ENCODE measurements around the gene PBRM1. TPM values are rescaled to one million over a fixed set of nuclear protein-coding genes. Genes with fewer than 3 reads are reported as not detected.

PBRM1 gene
- total RNA-seq, 1 experiment from 2014 or later = 42.8 TPM

DNA sequence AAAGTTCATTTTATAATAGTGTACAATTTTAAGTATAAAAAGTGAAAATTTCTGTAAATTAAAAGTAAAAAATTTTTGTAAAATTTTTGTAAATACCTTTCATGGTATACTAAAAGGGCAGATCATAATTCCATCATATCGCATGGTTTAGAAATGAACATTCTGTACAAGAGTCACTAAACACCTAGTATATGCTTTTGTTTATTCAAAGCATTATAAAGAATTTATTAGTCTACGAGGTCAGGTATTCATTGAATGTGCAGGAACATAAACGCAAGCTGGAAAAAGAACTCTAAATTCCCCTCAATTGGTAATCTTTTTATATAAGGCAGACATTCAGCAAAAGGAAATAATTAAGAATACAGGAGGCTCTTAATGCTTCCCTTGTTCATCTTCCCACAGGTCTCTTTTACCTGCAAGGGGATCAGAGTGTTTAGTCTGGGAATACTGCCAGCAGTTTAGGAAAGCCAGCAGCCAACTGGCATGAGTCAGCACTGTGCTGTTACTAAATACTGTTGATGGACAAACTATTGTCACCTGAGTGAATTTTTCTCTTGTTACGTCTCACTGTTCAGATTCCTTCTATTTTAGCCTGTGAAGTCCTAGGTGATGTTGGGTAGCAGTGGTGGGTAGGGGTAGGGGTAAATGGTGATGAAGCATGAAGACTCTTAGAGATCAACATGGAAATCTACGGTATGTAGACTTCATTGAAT lies 79.2 kb downstream of the PBRM1 start:
- TF ChIP-seq, protein P1, sequence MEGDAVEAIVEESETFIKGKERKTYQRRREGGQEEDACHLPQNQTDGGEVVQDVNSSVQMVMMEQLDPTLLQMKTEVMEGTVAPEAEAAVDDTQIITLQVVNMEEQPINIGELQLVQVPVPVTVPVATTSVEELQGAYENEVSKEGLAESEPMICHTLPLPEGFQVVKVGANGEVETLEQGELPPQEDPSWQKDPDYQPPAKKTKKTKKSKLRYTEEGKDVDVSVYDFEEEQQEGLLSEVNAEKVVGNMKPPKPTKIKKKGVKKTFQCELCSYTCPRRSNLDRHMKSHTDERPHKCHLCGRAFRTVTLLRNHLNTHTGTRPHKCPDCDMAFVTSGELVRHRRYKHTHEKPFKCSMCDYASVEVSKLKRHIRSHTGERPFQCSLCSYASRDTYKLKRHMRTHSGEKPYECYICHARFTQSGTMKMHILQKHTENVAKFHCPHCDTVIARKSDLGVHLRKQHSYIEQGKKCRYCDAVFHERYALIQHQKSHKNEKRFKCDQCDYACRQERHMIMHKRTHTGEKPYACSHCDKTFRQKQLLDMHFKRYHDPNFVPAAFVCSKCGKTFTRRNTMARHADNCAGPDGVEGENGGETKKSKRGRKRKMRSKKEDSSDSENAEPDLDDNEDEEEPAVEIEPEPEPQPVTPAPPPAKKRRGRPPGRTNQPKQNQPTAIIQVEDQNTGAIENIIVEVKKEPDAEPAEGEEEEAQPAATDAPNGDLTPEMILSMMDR (conservative IDR thresholded peaks at IDR 0.05) = no peak
- no peak for TF ChIP-seq EZH2 (IDR thresholded peaks at IDR 0.05; ENCODE audit: low read depth)
- Histone ChIP-seq H2AFZ (no peak overlapping the region), H3K4me3 (no peak overlapping the region), H3F3A (ENCODE audit: insufficient read depth, low read depth) (peaks cover 23% of the 10 kb centered on the region), H3K27ac (peak overlapping the region; percentile 67), H3K36me3 (ENCODE audit: low read depth) (peaks cover 14% of the 10 kb centered on the region), H3K4me2 (peak overlapping the region; percentile 69), H4K20me1 (ENCODE audit: insufficient read depth) (no peaks in the 10 kb centered on the region), H3K27me3 (ENCODE audit: insufficient read depth, low read depth) (no peaks in the 10 kb centered on the region), H3K79me2 (ENCODE audit: low read depth) (peaks cover 12% of the 10 kb centered on the region; the same call in 1 of the 2 replicates), H3K9me2 (ENCODE audit: insufficient read depth) (no peaks in the 10 kb centered on the region), H3K9me3 (ENCODE audit: insufficient read depth, low read depth) (no peaks in the 10 kb centered on the region), H3K4me1 (replicated peaks; ENCODE audit: insufficient read depth) (peaks cover 19% of the 10 kb centered on the region)
- DNase-seq = peak; percentile 72 to 91
- intact Hi-C loops (cut with micrococcal nuclease; ENCODE audit: unreplicated experiment) = loop anchor here (5.0 kb wide), 1 partner anchor 39 kb away; no protein-coding TSS in a partner anchor
- POLR2A ChIA-PET (ENCODE audit: unreplicated experiment) = no interaction called here
- CTCF ChIA-PET = no interaction called here
- BruUV-seq (replicated peaks) = no TSS peak

DNA sequence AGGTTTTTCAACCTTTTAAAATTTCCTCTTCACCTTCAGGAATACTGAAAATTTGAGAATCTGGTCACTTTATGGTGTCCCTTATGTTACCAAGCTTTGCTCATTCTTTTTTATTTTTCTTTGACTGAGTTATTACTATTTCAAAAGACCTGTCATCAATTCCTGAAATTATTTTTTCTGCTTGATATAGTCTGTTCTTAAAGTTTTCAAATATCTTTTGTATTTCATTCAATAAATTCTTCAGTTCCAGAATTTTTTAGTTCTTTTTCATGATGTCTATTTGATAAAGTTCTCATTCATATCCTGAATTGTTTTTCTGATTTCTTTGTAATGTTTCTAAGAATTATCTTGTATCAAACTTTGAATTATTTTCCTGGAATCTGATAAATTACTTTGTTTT lies 85.5 kb downstream of the PBRM1 start:
- TF ChIP-seq EZH2 (IDR thresholded peaks at IDR 0.05; ENCODE audit: low read depth) = no peak
- TF ChIP-seq, protein P1 (conservative IDR thresholded peaks at IDR 0.05) = no peak
- Histone ChIP-seq H3F3A (ENCODE audit: insufficient read depth, low read depth) (peaks cover 2% of the 10 kb centered on the region; the same call in 1 of the 2 replicates), H3K4me1 (replicated peaks; ENCODE audit: insufficient read depth) (no peaks in the 10 kb centered on the region), H3K9me2 (ENCODE audit: insufficient read depth) (no peaks in the 10 kb centered on the region), H4K20me1 (ENCODE audit: insufficient read depth) (no peaks in the 10 kb centered on the region), H2AFZ (no peak overlapping the region), H3K4me2 (no peak overlapping the region), H3K27ac (no peak overlapping the region), H3K79me2 (ENCODE audit: low read depth) (peaks cover 3% of the 10 kb centered on the region; the same call in 1 of the 2 replicates), H3K9me3 (ENCODE audit: insufficient read depth, low read depth) (peaks cover 7% of the 10 kb centered on the region; the same call in 1 of the 2 replicates), H3K27me3 (ENCODE audit: insufficient read depth, low read depth) (no peaks in the 10 kb centered on the region), H3K4me3 (no peak overlapping the region), H3K36me3 (ENCODE audit: low read depth) (peaks cover 26% of the 10 kb centered on the region)
- intact Hi-C loops (cut with micrococcal nuclease; ENCODE audit: unreplicated experiment) = no loop called here
- DNase-seq = no peak
- CTCF ChIA-PET = no interaction called here
- BruUV-seq (replicated peaks) = no TSS peak
- POLR2A ChIA-PET (ENCODE audit: unreplicated experiment) = no interaction called here

DNA sequence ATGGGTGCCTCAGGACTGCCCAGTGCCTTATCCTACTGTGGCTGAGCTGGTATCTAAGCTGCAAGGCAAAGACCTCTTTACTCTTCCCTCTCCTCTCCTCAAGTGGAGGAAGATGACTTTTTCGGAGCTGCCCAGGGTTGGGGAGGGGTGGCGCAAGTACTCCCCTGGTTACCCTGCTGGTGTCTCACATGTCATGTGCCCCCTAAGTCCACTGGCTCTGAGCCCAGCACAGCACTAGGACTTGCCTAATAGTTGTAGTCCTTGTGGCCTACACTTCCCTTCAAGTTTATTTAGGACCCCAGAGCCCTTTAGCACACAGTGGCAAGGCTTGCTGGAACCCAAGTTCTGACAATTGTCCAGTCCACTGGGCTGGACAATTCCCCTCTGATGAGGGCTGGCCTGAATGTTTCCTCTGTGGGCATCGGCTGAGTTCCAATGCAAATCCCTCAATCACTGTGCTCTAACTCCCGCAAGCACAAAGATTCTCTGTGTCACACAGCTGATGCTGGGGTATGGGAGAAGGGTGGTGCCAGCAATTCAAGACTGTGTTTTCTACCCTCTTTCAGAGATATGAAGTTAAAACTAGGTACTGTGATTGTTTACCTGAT lies 89.0 kb downstream of the PBRM1 start:
- no peaks in the 10 kb centered on the region for H3K79me2 ChIP-seq (ENCODE audit: low read depth)
- no peaks in the 10 kb centered on the region for H3K27me3 ChIP-seq (ENCODE audit: insufficient read depth, low read depth)
- ChIA-PET POLR2A (ENCODE audit: unreplicated experiment) (no interaction called here), CTCF (no interaction called here)
- no peak overlapping the region for H2AFZ ChIP-seq
- H3K36me3 ChIP-seq (ENCODE audit: low read depth) = peaks cover 14% of the 10 kb centered on the region; the same call in 1 of the 2 replicates
- H4K20me1 ChIP-seq (ENCODE audit: insufficient read depth) = no peaks in the 10 kb centered on the region
- no peak overlapping the region for H3K4me2 ChIP-seq
- BruUV-seq (replicated peaks) = no TSS peak
- TF ChIP-seq, protein P1 (conservative IDR thresholded peaks at IDR 0.05) = no peak
- no peak for TF ChIP-seq EZH2 (IDR thresholded peaks at IDR 0.05; ENCODE audit: low read depth)
- peaks cover 2% of the 10 kb centered on the region; the same call in 1 of the 2 replicates for H3F3A ChIP-seq (ENCODE audit: insufficient read depth, low read depth)
- no peaks in the 10 kb centered on the region for H3K9me2 ChIP-seq (ENCODE audit: insufficient read depth)
- H3K27ac ChIP-seq = no peak overlapping the region
- H3K4me1 ChIP-seq (replicated peaks; ENCODE audit: insufficient read depth) = no peaks in the 10 kb centered on the region
- H3K9me3 ChIP-seq (ENCODE audit: insufficient read depth, low read depth) = peaks cover 7% of the 10 kb centered on the region; the same call in 1 of the 2 replicates
- no peak overlapping the region for H3K4me3 ChIP-seq
- intact Hi-C loops (cut with micrococcal nuclease; ENCODE audit: unreplicated experiment) = no loop called here
- DNase-seq = no peak
